HG03469 (cell line): ENCODE results near the gene SH3D21.

ENCODE experiments used
- ATAC-seq: cut with Tn5 transposase; IDR thresholded peaks from one replicate; pipeline ENCODE4 v1.9.1; 2021; ENCODE audit warnings: mild to moderate bottlenecking, moderate library complexity, moderate number of reproducible peaks; ENCODE audit not compliant: unreplicated experiment

Gene SH3D21

GRCh38 chr1:36306210-36306901 is at the start of gene SH3D21:
TSS of gene SH3D21 (plus strand) at chr1:36306368. CDS start at chr1:36306421, 53 bp downstream.
- peak; percentile 8 for ATAC-seq

GRCh38 chr1:36256558-36257374 is 49.4 kb upstream of the SH3D21 start:
- ATAC-seq, result no peak

- no peak for ATAC-seq
These were observed 48.8 kb upstream of the SH3D21 start for GRCh38 chr1:36257375-36257767.

GRCh38 chr1:36258960-36259344 is 47.2 kb upstream of the SH3D21 start:
- no peak for ATAC-seq

- ATAC-seq, result no peak
These were observed 37.2 kb upstream of the SH3D21 start for GRCh38 chr1:36268981-36269380.

- ATAC-seq, result no peak
These were observed 36.7 kb upstream of the SH3D21 start for GRCh38 chr1:36269408-36269838.

- no peak for ATAC-seq
These were observed 33.1 kb upstream of the SH3D21 start for GRCh38 chr1:36273024-36273423.

- no peak for ATAC-seq
These were observed 32.0 kb upstream of the SH3D21 start for GRCh38 chr1:36274201-36274600.

GRCh38 chr1:36276688-36277087 is 29.5 kb upstream of the SH3D21 start:
- ATAC-seq, result no peak

- no peak for ATAC-seq
These were observed 26.9 kb upstream of the SH3D21 start for GRCh38 chr1:36279110-36279788.

GRCh38 chr1:36279789-36280296 is 26.3 kb upstream of the SH3D21 start:
- ATAC-seq, result no peak

GRCh38 chr1:36284061-36284460 is 22.1 kb upstream of the SH3D21 start:
- ATAC-seq, result no peak

GRCh38 chr1:36284517-36284916 is 21.7 kb upstream of the SH3D21 start:
- no peak for ATAC-seq

- ATAC-seq, result no peak
These were observed 20.6 kb upstream of the SH3D21 start for GRCh38 chr1:36285443-36286101.

- no peak for ATAC-seq
These were observed 19.4 kb upstream of the SH3D21 start for GRCh38 chr1:36286802-36287201.

GRCh38 chr1:36287595-36287994 is 18.6 kb upstream of the SH3D21 start:
- ATAC-seq, result no peak

GRCh38 chr1:36295390-36295789 is 10.8 kb upstream of the SH3D21 start:
- ATAC-seq, result no peak

- ATAC-seq, result no peak
These were observed 9.1 kb upstream of the SH3D21 start for GRCh38 chr1:36297062-36297461.

- ATAC-seq, result no peak
These were observed 7.5 kb upstream of the SH3D21 start for GRCh38 chr1:36298640-36299039.

GRCh38 chr1:36300526-36300925 is 5.6 kb upstream of the SH3D21 start:
- no peak for ATAC-seq

- no peak for ATAC-seq
These were observed 4.9 kb upstream of the SH3D21 start for GRCh38 chr1:36301220-36301619.
